ENCODE data around the gene LEFTY1.
"Not testable (repeated sequence)": the region's sequence is repeated elsewhere in the genome, so short reads cannot be mapped to it uniquely, and the experiment has no call there.

The LEFTY1 gene, protein sequence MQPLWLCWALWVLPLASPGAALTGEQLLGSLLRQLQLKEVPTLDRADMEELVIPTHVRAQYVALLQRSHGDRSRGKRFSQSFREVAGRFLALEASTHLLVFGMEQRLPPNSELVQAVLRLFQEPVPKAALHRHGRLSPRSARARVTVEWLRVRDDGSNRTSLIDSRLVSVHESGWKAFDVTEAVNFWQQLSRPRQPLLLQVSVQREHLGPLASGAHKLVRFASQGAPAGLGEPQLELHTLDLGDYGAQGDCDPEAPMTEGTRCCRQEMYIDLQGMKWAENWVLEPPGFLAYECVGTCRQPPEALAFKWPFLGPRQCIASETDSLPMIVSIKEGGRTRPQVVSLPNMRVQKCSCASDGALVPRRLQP

DNA sequence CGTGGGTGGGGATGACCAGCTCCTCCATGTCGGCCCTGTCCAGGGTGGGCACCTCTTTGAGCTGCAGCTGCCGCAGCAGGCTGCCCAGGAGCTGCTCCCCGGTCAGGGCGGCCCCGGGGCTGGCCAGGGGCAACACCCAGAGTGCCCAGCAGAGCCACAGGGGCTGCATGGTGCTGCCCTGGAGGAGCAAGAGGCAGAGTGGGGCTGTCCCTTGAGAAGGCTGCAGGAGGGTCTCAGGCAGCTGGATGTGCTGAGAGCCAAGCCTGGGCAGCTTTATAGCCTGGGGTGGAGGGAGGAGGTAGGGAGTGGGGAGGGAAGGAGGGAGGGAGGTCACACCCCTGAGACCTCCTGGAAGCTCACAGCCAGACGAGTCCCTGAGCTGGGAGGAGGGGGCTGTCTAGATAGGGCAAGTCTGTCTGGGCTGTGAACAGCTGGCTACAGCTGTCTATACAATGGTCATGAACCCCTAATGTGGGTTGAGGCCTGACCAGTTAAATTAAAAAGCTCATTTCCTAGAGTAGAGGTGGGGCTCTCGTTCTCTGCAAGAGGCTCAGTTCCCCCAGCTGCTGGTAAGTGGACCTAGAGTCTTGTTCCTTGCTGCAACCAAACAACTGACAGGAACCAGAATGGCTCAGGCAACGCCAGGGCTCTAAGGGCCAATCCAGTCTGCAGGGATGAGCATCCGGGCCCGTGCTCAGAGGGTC, at the start of gene LEFTY1:
Gene LEFTY1, minus strand, starts transcription at position 249 of the 704 bp plus-strand sequence. Its CDS starts 80 bp downstream, at position 169.
- no peak for DNase-seq

DNA sequence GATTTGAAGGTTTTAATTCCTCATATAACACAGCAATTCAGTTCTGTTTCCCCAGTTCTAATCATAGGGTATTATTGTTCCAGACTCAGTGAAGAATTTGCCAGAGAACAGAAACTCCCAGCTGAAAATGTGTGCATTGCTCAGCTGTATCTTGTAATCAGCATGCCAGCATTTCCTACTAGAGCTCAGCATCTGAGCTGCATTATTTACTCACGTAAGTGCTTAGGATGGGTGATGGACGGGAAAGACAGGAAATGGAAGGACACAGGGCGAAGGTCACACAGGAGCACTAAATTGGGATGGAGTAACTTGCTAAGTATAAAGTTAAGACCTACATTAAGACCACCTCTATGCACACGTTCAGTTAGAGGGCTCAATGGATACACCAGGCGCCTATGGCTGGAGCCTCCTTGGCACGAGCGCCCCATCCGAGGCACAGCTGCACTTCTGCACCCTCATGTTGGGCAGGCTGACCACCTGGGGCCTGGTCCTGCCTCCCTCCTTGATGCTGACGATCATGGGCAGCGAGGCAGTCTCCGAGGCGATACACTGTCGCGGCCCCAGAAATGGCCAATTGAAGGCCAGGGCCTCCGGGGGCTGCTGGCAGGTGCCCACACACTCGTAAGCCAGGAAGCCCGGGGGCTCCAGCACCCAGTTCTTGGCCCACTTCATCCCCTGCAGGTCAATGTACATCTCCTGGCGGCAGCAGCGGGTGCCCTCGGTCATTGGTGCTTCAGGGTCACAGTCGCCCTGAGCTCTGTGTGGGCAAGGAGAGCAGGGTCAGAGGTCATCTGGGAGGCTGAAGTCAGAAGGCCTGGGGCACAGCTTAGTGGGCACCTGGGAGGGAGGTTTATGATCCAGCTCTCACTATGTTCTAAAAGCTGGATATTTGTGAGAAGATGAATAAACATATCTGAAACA, 48.4 kb upstream of the LEFTY1 start:
- no peak for DNase-seq

GRCh38 chr1:225936523-225936922, 47.6 kb upstream of the LEFTY1 start:
- DNase-seq, result no peak

DNA sequence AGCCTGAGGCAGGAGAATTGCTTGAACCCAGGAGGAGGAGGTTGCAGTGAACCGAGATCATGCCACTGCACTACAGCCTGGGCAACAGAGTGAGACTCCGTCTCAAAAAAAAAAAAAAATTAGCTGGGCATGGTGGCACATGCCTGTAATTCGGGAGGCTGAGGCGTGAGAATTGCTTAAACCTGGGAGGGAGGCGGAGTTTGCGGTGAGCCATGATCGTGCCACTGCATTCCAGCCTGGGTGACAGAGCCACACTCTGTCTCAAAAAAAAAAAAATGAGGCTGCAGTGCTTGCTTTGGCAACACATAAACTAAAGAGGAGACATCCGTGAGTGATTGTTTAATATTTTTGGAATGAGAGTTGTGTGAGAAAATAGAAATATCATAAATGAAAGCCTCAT, 47.1 kb upstream of the LEFTY1 start:
- not testable (repeated sequence) for DNase-seq

- no peak for DNase-seq
Observed at GRCh38 chr1:225934711-225935110, 45.8 kb upstream of the LEFTY1 start.

DNA sequence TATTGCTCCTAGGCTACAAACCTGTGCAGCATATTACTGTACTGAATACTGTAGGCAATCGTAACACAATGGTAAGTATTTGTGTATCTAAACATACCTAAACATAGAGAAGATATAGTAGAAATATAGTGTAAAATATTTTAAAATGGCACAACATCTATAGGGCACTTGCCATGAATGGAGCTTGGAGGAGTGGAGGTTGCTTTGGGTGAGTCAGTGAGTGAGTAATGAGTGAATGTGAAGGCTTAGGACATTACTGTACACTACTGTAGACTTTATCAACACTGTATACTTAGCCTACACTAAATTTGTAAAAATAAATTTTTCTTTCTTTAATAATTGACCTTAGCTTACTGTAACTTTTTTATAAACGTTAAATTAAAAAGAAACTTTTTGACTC, 44.1 kb upstream of the LEFTY1 start:
- no peak for DNase-seq

DNA sequence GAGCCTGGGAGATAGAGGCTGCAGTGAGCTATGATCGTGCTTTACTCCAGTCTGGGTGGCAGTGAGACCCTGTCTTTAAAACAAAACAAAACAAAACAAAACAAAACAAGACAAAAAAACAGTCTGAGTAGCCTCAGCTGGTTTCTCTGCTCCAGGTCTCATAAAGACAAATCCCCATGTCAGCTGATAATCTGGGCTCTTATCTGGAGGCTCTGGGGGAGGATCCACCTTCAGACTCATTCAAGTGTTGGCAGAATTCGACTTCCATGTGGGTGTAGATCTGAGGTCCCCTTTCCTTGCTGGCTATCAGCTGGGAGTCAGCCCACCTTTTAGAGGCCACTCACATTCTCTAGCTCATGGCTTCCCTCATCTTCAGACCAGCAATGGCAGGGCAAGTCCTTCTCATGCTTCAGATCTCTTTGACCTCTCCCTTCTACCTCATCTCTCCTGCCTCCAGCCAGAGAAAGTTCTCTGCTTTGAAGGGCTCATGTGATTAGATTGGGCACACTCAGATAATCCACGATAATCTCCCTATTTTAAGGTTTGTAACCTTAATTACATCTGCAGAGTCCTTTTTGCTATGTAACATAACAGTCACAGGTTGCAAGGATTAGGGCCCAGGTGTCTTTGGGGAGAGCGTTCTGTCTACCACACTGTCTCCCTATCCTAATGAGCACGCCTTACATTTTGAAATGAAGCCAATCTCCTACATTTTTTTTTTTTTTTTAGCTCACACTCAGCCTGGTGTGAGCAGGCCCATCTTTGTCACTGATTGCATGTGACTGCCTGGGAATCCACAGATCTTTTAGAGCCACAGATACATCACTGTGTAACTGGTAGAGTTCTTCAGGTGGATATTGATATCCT, 42.6 kb upstream of the LEFTY1 start:
- DNase-seq, result no peak

DNA sequence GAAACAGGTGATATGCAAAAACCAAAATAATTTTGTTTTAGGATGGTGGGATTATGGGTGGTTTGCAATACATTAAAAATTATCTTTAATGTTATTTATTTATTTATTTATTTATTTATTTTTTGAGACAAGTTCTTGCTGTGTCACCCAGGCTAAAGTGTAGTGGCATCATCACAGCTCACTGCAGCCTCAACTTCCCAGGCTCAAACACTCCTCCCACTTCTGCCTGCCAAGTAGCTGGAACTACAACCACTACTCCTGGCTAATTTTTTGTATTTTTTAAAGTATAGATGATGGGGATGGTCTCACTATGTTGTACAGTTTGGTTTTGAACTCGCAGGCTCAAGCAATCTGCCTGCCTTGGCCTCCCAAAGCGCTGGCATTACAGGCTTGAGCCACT, 41.6 kb upstream of the LEFTY1 start:
- DNase-seq, result no peak

DNA sequence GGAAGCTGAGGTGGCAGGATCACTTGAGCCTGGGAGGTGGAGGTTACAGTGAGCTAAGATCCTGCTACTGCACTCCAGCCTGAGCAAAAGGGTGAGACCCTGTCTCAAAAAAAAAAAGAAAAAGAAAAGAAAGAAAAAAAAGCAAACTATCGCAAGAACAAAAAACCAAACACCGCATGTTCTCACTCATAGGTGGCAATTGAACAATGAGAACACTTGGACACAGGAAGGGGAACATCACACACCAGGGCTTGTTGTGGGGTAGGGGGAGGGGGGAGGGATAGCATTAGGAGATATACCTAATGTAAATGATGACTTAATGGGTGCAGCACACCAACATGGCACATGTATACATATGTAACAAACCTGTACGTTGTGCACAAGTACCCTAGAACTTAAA, 40.5 kb upstream of the LEFTY1 start:
- not testable (repeated sequence) for DNase-seq

DNA sequence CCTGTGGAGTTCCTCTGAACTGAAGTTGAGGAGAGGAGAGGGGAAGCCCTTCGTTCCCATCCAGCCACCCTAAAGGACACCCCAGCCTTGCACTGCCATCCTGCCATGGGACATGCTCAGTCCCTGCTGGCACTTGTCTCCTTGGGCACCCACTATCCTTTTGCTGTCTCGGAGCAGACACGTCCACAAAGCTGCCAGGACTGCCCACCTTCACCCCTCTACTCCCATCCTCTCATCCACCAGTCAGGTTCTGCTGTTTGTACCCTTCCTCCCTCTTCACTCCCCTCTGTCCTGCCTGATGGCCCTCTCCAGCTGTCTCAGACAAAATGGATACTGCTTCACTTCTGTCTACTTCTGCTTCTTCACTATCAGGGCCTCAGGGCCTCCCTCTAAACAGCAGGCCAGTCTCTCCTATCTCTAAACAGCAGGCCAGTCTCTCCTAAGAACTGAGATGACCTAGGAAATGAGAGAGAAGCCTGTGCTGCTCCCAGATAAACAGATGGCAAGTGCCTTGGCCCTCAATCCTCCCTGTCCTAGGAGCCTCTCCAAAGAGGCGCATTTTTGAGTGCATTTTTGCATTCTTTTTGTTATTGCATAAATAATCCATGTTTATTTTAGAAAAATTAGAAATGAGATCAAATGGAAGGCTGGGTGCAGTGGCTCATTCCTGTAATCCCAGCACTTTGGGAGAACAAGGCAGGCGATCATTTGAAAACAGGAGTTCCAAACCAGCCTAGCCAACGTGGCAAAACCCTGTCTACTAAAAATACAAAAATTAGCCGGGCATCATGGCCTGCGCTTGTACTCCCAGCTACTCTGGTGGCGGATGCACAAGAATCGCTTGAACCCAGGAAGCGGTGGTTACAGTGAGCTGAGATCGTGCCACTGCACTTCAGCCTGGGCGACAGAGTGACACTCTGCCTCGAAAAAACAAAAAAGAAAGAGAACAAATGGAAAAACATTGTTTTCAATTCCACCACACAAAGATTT, 39.5 kb upstream of the LEFTY1 start:
- DNase-seq, result no peak

GRCh38 chr1:225926551-225927113, 37.7 kb upstream of the LEFTY1 start:
- no peak for DNase-seq

DNA sequence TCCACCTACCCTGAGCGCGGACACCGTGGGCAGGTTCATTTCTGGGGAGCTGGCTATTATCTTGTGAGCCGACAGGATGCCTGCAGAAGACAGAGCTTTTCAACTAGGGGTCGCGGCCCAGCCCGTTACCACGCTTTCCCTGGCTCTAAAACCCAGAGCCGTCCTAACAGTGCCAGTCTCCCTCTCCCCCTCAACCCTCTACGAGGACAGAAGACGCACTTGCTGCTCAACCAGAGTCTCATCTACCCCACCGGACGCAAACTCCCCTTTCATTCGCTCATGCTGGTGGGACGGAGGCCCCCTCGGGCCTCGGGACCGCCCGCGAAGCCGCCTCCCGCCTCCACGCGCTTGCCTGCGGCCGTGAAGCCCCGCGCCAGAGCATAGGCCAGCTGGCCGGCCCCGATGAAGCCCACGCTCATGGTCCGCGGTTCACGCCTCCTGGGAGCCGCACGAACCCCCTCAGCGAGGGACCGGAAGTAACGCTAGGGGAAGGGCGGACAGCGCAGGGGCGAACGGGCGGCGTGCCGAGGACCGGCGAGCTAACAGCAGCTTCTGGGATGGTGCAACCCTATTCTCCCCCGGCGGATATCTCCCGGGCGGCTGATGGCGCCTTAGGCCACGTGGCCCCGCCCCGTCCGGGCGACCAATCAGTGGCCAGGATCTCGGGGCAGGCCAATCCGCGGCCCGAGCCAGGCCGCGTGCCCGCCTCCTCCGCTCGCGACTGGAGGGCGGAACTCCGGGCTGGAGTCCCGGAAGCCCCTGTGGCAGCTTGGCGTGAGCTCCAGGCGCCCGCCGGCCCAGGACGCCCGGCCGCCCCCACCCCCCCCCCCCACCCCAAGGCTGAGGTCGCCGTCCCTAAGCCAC, 35.0 kb upstream of the LEFTY1 start, which contains the start of gene PYCR2:
Gene PYCR2, minus strand, starts transcription at position 559 of the 864 bp plus-strand sequence. Its CDS starts 140 bp downstream, at position 419.
- peak; percentile 98 for DNase-seq

GRCh38 chr1:225923381-225923691, 34.4 kb upstream of the LEFTY1 start:
- DNase-seq, result no peak

- DNase-seq, result no peak
Observed at GRCh38 chr1:225921734-225922709, 33.1 kb upstream of the LEFTY1 start.

- no peak for DNase-seq
Observed at GRCh38 chr1:225919906-225920305, 31.0 kb upstream of the LEFTY1 start.

DNA sequence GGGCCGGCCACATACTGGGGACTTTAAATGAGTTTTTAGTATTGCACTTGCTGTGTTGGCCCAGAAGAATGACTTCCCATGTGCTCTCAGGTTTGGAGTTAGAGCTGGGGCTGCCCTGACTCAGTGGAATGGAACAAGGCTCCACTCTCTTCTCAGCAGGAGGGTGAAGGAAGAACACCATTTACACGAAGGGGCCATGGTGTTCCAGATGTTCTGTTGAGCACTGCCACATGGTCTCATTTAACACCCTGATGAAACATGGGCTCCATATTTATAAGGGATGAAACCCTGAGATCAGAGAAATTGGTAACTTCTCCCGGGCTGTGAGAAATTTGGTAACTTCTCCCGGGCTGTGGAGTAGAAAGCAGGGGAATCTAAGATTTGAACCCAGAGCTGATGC, 29.3 kb upstream of the LEFTY1 start:
- no peak for DNase-seq

DNA sequence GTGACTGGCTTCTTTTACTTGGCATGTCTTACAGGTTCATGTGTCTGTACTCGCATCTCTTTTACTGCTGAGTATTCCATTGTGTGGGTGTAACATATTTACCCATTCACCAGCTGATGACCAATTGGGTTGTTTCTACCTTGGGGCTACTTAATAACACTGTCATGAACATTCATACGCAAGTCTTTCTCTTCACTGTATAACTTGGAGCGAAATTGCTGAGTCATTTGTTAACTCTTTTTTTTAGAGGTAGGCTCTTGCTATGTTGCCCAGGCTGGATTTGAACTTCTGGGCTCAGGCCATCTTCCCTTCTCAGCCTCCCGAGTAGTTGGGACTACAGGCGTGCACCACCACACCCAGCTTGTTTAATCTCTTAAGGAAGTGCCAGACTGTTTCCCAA, 28.6 kb upstream of the LEFTY1 start:
- DNase-seq, result no peak

DNA sequence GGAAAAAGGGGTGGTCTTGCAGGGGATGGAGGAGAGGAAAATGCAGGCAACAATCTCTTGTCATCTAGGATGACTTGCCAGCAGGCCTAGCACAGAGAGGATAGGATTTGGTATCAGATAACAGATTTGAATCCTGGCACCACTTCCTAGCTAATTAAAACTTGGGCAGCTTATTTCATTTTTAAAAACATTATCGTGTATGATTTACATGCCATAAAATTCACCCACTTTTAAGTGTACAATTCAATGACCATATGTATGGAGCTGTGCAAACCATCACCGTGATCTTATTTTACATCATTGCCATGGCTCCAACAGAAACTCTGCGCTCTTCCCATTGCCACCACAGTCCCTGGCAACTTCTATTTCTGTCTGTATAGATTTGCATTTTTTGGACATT, 28.2 kb upstream of the LEFTY1 start:
- no peak for DNase-seq

Data from activated effector memory CD4-positive, alpha-beta T cell treated with anti-CD3 and anti-CD28 coated beads, Interleukin-2, amount 50 U/mL, for 16 hours (primary cell).